ENCODE measurements around the gene MED13L.
"Not testable (repeated sequence)": the region's sequence is repeated elsewhere in the genome, so short reads cannot be mapped to it uniquely, and the experiment has no call there.

MED13L gene

DNA sequence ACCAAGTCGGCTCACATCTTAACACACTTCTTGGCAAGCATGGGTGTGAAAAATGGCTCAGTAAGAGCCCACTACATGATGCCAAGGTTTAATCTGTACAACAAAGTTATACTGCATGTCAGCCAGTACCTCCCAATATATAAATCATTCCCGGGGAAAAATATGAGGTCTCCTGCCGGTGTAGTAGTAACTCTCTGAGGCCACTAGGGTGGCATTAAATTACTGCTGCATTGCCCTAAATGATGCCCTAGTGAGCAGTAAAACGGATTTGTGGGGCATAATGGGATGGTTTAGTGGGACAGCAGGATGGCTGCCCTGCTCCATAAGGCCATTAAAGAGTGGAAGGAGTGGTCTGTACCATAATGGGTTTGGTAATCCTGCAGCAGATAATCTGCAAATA, 267.7 kb downstream of the MED13L start:
- DNase-seq (ENCODE audit: low spot score): no peak

- DNase-seq (ENCODE audit: low spot score): no peak
These were observed 271.4 kb downstream of the MED13L start for GRCh38 chr12:116006141-116006540.

DNA sequence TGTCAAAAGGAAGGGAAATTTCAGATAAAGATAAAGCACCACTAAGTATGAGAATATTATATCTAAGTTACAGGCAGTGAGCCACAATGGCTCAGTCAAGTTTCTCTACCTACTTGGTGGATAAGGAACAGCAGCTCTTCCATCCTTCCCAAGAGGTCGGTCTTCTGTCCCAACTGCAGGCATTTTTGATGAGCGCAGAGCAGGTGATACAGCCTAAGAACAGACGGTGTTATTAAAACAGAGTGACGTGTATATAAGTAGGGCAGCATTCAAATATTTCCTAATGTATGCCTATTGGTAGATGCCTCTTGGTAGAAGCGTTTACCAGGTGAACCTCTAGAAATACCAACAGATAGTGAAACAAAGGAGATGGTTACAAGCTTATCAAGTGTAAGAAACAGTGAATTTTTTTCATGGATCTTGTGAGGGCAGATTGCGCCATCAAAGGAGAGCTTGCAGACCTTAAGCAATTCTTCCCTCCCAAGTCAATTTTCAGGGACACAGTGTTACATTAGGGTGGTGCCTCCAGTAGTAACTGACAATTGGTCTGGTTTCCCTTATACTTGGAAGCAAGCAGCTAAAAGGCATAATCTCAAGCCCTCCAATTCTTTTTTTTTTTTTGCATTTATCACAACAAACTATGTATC, 274.5 kb downstream of the MED13L start:
- no peak for DNase-seq (ENCODE audit: low spot score)

- DNase-seq (ENCODE audit: low spot score): no peak
These were observed 277.2 kb downstream of the MED13L start for GRCh38 chr12:116000252-116000651.

GRCh38 chr12:115999582-115999981, 277.9 kb downstream of the MED13L start:
- DNase-seq (ENCODE audit: low spot score): no peak

GRCh38 chr12:115998794-115999478, 278.6 kb downstream of the MED13L start:
- DNase-seq (ENCODE audit: low spot score): no peak

- peak; percentile 42 for DNase-seq (ENCODE audit: low spot score)
These were observed 279.3 kb downstream of the MED13L start for GRCh38 chr12:115998119-115998633.

GRCh38 chr12:115993737-115994136, 283.8 kb downstream of the MED13L start:
- DNase-seq (ENCODE audit: low spot score): no peak

DNA sequence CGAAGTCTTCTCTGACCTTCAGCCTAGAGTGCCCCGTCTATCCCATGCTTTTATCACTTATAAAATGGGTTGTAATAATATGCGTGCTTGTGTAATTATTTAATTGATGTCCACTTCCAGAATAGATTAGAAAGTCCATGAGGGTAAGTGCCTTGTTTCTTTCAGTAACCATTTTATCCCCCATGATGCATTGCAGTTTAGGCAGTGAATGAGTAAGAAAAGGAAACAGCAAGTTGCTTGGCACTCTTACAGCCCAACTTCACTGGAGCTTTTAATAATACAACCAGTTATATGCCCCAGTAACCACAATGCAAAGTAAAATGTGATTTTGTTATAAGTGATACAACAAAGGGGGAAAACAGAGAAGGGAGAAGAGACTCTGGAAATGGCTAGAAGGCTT, 287.3 kb downstream of the MED13L start:
- DNase-seq (ENCODE audit: low spot score): no peak

DNA sequence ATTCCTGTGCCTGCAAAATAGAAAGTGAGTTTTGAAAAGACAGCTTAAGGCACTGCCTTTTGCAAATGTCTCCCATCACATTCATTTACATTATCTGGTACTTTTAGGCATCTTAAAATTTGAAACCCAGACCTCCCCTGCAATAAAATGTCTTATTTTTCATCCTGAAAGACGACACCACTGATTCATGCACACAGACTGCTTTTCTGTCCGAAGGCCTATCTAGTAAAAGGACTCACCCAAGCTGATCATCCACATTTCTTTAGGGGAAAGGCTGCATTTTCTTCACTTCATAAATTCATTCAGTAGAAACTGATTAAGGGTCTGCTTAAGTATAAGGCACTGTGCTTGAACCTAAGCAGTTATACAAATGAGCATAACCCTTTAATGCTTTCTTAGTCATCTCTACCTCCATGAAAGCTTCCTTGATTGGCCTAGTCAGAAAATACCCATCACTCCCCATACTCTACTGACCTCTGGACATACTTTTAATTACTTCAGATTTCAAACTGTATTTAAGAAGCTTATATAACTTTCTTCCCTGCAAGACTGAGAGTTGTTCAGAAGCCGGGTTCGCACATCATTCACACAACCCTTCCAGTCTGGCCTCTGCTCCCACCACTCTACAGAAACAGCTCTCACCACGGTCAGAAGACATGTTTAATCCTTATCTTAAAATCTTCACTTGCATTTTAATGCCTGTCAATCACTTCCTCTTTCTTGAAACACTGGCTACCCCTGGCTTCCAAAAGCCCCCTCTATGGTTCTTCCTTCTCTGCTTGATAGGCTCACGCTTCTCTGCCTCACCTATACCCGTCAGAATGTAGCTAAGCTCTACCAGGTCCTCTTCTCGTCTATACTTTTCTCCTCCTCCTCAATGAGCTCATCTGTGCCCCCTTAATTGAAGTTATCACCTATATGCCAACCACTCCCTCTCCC, 288.6 kb downstream of the MED13L start:
- DNase-seq (ENCODE audit: low spot score): no peak

DNA sequence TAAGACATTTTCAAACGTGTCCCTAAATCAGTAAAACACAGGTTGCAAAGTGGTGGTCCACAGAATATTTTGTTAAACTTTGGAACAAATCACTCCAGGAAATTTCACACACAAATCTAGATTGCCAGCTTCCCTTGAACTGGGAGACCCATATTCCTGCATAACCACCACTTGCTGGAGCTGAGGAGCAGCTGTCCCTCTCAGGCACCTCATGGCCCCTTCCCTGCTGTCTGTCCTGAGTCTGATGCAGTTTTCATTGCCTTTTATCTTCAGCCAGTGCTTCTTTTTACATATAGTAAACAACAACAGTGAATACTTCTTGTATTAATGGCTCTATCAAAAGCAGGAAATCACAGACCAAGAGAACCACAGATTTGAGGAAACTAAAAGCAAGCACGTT, 289.3 kb downstream of the MED13L start:
- DNase-seq (ENCODE audit: low spot score): no peak

GRCh38 chr12:115984616-115985015, 292.9 kb downstream of the MED13L start:
- DNase-seq (ENCODE audit: low spot score): no peak

- no peak for DNase-seq (ENCODE audit: low spot score)
These were observed 294.2 kb downstream of the MED13L start for GRCh38 chr12:115983226-115983798.

DNA sequence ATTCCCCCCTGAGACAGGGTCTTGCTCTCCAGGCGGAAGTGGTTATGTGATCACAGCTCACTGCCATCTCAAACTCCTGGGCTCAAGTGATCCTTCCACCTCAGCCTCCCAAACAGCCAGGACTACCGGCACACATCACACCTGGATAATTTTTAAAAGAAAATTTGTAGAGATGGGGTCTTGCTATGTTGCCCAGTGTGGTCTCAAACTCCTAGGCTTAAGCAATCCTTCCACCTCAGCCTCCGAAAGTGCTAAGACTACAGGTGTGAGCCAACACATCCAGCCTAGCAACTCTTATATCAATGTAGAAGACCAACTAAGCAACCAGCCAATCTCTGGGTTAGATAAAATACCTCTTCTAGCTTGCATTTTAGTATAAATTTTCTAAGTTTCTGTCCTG, 297.2 kb downstream of the MED13L start:
- no peak for DNase-seq (ENCODE audit: low spot score)

DNA sequence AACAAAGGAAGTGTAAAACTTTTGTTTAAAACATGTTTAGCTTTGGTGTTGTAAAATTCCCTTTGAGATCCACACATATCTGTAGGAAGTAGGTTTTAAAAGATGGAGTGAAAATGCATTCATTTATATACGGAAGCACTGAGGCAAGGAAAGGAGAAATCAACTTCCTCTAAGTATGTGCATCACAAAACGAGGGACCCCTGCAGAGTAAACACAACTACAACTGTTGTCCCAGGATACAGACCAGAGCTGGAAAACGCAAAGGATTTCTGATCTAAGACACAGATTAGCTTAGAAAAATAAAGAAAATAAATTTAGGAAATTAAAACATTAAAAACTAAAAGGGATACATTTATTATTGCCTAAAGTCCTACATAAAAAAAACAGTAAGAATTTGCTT, 297.6 kb downstream of the MED13L start:
- no peak for DNase-seq (ENCODE audit: low spot score)

DNA sequence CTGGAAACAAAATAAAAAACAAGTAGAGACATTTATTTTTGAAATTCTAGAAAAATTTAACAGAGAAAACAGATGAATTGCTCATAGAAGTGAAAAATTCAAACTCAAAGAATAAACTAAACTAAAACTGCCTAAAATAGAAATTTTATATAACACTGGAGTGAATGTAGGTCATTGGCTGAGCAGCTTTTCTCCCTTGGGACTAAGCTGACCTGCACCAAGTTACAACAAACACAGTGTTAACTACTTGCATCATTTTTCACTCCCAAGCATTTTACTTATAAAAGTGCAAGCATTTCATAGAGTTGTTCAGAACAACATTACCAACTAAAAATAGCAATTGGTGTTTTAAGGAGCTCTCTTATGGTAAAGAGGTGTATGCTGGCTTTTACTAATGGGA, 298.1 kb downstream of the MED13L start:
- no peak for DNase-seq (ENCODE audit: low spot score)

DNA sequence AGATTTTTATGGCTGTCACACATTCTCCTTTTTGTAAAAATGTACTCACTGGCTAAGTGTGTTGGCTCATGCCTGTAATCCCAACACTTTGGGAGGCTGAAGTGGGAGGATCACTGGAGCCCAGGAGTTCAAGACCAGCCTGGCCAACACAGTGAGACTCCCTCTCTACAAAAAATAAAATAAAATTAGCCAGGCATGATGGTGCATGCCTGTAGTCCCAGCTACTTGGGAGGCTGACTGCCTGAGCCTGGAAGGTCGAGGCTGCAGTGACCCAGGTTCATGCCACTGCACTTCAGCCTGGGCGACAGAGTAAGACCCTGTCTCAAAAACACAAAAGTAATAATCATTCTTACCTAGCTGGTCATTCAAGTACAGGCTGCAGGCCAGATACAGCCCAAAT, 300.7 kb downstream of the MED13L start:
- DNase-seq (ENCODE audit: low spot score): not testable (repeated sequence)

DNA sequence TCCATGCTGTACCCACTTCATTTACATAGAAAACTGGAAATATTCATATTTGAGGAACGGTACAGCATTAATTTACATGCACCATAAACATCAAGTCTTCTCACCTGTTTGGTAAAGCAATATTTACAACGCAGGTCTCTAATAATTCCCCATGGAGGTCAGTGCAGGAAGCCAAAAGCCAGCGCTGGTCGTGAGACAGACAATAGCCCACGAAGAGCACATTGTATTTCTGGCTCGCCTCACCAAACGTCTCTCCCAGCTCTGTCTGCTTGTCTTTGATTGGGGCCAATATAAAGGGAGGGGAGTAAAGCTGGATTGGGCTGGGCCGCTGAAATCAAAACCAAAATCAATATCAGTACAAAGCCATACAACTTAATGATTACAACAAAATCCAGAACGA, 302.1 kb downstream of the MED13L start:
- DNase-seq (ENCODE audit: low spot score): no peak

DNA sequence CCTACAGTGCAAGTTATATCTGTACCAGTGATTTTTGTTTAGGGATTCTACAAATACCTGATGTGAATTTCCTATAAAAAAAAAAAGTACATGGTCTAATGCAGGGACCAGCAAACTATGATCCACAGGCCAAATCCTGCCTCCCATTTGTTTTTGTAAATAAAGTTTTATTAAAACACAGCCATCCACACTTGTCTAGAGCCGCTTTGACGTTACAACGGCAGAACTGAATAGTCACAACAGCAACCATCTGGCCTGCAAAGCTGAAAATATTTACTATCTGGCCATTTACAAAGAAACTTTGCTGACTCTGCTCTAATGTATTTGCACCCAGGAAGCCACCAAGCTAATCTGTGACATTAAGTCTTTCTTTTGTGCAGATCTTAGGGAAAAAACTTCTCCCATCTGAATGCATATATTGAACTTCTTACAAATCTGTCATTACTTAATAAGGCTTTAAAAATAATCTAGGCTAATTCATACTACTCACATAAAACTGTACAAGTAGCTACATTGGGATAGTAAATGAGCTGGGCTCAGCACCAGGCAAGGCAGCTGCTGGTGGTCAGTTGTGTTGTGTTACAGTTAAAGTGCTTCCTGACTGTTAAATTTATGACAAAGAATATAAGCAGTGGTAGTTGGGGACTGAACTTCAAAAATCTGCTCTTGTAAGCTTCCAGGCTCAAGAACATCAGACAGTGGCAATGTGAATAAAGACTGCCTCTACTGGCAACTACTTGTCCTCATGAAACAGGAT, 303.3 kb downstream of the MED13L start:
- DNase-seq (ENCODE audit: low spot score): no peak

GRCh38 chr12:115973066-115973465, 304.4 kb downstream of the MED13L start:
- no peak for DNase-seq (ENCODE audit: low spot score)

GRCh38 chr12:115972241-115972640, 305.3 kb downstream of the MED13L start:
- no peak for DNase-seq (ENCODE audit: low spot score)

DNA sequence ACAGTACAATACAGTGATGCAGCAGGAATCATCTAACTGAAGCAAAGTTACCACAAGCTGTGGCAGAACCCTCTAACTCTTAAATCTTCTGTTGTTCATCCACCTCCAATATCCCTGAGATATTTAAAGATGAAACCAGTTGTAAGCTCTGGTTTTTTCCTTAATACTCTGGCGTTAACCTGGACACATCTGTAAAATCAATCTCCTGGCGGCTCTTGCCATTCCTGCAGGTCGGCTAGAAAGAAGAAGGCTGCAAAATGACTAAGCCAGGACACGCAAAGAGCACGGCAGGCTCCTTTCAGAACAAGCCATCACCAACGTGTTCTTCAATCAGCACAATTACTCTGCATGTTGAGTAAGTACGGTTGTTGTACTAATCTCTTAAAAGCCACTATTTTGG, 309.3 kb downstream of the MED13L start:
- DNase-seq (ENCODE audit: low spot score): no peak

Measured in activated CD4-positive, alpha-beta T cell treated with anti-CD3 and anti-CD28 coated beads, Interleukin-2, Interleukin-4, amounts not matched to agents 100 ng/mL and 50 ng/mL, durations not matched to agents 16 hours and 8 hours (primary cell).